NB4 (cell line): ENCODE results near the gene KRTAP4-6.

Experiments used
- MYC ChIP-seq: IDR thresholded peaks from 2 replicates; pipeline ENCODE4 v1.6.1; 2011; ENCODE audit warnings: low read depth, low read length
- POLR2A ChIP-seq: IDR thresholded peaks from 2 replicates; pipeline ENCODE4 v1.6.1; 2011; ENCODE audit warnings: mild to moderate bottlenecking; ENCODE audit not compliant: insufficient read length; ENCODE audit errors: extremely low read depth
- TF ChIP-seq, protein P1 (sequence below): IDR thresholded peaks from one replicate; pipeline ENCODE4 v1.5.1; 2012; ENCODE audit warnings: low read depth, low read length

DNA sequence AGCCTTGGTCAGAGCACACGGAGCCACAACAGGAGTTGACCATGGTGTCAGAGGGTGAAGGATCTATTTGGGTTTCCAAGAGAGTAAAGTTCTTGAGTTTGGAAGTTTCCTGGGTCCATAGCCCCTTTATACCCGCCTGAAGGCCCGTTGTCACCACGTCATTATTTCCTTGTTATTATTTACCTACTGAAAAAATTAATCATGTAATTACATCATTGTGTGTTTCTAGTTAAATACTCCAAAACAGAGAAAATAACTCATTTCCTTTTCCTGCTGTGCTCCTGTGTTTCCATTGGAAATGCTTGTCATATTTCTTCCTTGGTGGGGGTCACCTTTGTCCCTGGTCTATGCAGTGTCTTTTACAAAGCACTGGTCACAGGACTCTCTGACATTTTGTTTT, 42.3 kb downstream of the KRTAP4-6 start, which contains the start of gene KRTAP4-8:
- no peak for TF ChIP-seq POLR2A
- TF ChIP-seq, protein P1, sequence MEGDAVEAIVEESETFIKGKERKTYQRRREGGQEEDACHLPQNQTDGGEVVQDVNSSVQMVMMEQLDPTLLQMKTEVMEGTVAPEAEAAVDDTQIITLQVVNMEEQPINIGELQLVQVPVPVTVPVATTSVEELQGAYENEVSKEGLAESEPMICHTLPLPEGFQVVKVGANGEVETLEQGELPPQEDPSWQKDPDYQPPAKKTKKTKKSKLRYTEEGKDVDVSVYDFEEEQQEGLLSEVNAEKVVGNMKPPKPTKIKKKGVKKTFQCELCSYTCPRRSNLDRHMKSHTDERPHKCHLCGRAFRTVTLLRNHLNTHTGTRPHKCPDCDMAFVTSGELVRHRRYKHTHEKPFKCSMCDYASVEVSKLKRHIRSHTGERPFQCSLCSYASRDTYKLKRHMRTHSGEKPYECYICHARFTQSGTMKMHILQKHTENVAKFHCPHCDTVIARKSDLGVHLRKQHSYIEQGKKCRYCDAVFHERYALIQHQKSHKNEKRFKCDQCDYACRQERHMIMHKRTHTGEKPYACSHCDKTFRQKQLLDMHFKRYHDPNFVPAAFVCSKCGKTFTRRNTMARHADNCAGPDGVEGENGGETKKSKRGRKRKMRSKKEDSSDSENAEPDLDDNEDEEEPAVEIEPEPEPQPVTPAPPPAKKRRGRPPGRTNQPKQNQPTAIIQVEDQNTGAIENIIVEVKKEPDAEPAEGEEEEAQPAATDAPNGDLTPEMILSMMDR, result no peak
- no peak for TF ChIP-seq MYC
